Epithelial cell of proximal tubule (primary cell): ENCODE measurements around the gene EPAS1. TPM values are rescaled to one million over a fixed set of nuclear protein-coding genes. Genes with fewer than 3 reads are reported as not detected.
A peak's percentile ranks its signal among the peaks of the same experiment; 100 is the strongest.

Source experiments
- DNase-seq: peaks from one replicate; pipeline ENCODE4 v3.0.0-alpha.2; 2011; ENCODE audit warnings: low read depth
- H3K4me3 ChIP-seq: 2 replicates; pipeline ENCODE4 v1.5.1; 2011; ENCODE audit warnings: low read depth, mild to moderate bottlenecking, low read length
- total RNA-seq: library from RNA; depleted of rRNA; stranded (reverse); fragments of >200 nt; gene quantifications from 2 replicates; pipeline ENCODE4 v1.2.3, GENCODE V29; 2015
- TF ChIP-seq, protein P1 (sequence below): conservative IDR thresholded peaks from 2 replicates; pipeline ENCODE4 v1.5.1; 2012; ENCODE audit warnings: low read depth, mild to moderate bottlenecking, low read length

EPAS1 gene
- total RNA-seq, 1 donor from 2014 or later = 33.8 TPM

DNA sequence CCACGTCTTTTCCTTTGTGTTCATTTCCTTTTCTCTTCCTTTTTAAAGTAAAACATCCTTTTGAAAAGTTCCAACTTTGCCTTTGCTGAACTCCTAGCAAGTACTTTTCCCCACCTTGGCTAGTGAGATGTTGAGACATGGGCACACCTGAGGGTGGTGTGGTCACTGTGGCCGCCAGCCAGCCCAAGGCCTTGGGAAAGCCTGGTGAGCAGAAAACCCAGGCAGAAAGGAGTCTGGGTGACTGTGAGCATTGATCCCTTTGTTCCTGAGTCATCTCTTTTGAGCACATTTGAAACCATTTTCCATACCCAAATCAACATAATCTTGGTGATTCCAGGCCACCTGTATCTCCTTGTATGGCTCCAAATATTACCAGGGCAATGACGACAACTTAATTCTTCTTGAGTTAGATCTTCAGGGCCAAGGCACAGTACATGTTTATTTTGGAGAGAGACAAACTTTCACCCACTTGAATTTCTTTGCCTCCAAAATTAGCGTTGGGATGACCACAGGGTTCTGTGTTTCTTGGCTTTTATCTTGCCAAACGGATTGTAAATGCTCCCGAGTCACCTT, 14.5 kb downstream of the EPAS1 start:
- TF ChIP-seq, protein P1, sequence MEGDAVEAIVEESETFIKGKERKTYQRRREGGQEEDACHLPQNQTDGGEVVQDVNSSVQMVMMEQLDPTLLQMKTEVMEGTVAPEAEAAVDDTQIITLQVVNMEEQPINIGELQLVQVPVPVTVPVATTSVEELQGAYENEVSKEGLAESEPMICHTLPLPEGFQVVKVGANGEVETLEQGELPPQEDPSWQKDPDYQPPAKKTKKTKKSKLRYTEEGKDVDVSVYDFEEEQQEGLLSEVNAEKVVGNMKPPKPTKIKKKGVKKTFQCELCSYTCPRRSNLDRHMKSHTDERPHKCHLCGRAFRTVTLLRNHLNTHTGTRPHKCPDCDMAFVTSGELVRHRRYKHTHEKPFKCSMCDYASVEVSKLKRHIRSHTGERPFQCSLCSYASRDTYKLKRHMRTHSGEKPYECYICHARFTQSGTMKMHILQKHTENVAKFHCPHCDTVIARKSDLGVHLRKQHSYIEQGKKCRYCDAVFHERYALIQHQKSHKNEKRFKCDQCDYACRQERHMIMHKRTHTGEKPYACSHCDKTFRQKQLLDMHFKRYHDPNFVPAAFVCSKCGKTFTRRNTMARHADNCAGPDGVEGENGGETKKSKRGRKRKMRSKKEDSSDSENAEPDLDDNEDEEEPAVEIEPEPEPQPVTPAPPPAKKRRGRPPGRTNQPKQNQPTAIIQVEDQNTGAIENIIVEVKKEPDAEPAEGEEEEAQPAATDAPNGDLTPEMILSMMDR = no peak
- no peak for DNase-seq
- H3K4me3 ChIP-seq = no peak overlapping the region

DNA sequence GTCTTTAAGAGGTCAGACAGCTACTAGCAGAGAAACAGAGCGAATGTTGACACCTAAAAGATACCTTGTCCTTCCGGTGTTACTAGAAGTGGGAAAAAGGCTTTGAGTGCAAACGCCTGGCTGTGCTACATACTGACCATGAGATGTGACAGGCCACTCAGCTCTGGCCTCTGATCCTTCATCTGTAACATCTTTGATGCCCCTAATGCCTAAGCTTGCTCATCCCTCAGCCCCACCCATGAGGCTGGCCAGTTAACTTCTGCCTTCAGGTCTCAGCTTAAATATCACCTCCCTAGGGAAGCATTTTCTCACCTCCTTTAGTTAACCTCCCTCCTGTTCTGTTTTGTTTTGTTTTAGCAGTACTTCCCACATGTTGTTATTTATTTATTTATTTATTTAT, 15.9 kb downstream of the EPAS1 start:
- TF ChIP-seq, protein P1 = no peak
- no peak for DNase-seq
- H3K4me3 ChIP-seq = no peak overlapping the region

DNA sequence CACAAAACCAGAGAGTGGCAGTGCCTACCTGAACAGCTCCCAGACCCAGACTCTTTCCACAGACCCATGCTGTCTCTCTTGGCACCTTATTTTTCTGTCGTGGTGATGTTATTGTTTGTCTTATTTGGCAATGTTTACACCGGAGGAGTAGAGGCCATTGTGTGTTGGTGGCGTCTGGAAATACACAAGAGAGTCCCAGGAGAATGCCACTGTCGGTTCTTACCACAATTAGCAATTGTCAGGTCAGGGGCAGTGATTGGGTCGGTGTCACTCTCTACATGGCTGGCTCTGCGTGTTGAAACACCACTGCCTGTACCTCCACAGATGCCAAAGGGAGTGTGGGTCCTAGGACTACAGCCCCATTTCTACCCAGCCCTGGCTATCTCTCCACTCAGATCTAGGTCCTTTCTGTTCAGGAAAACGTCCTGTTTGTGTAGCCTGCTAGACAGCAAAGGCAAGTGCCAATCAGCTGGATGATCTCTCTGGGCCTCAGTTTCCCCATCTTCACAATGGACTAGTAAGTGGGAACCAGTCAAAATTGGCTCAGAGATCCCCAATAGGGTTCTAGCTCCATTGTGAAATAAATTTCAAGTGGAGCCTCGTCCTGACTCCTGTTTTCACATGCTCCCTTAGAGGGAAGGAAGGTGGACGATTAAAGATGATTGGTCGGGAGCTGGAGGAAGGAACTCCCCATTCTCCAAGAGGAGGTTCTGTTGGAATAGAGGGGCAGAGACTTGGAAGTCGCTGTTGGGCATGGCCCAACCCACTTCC, 17.0 kb downstream of the EPAS1 start:
- TF ChIP-seq, protein P1 = no peak
- no peak overlapping the region for H3K4me3 ChIP-seq
- no peak for DNase-seq

DNA sequence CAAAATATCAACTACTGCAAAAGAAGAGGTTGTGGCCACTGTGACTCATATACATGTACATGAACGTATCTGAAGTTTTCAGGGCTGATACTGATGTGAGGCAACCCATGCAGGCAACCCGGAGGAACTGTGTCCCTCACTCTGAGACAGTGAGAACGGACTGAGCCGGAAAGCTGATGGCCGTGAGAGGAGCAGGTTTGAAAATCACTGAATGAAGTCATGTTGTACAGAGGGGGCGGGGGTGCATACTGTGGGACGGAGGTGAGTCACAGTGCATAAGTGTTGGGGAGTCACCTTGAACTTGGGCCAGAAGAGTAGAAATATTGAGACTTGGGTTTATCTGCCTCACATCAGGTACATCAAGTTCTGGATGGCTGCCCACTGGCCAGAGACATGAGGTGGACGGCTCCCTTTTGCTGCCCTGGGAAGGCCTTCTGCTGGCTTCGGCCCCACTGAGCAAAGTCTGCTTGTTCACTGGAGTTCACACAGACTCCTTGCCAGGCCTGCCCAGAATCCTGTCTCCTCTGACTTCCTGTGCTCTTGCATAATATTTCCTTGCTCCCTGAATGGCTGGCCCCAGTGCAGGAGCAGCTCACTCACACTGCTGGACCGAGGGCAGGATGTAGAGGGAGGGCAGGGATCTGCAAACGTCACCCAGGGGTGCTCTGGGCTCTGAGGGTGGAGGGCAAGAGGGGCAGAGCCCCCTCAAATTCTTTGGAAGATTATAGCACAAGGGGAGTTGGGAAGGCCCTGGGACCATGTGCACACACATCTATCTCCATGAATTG, 18.1 kb downstream of the EPAS1 start:
- peak; percentile 87 for DNase-seq
- H3K4me3 ChIP-seq = peak overlapping the region; percentile 5
- TF ChIP-seq, protein P1 = no peak

DNA sequence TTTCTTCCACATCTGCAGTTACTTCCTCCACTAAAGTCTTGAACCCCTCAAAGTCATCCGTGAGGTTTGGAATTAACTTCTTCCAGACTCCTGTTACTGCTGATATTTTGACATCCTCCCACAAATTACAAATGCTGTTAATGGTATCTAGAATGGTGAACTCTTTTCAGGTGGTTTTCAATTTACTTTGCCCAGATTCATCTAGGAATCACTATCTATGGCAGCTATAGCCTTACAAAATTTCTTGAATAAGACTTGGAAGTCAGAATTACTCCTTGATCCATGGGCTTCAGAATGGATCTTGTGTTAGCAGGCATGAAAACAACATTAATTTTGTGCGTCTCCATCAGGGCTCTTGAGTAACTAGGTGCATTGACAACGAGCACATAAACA, 19.9 kb downstream of the EPAS1 start:
- TF ChIP-seq, protein P1 = no peak
- no peak for DNase-seq

DNA sequence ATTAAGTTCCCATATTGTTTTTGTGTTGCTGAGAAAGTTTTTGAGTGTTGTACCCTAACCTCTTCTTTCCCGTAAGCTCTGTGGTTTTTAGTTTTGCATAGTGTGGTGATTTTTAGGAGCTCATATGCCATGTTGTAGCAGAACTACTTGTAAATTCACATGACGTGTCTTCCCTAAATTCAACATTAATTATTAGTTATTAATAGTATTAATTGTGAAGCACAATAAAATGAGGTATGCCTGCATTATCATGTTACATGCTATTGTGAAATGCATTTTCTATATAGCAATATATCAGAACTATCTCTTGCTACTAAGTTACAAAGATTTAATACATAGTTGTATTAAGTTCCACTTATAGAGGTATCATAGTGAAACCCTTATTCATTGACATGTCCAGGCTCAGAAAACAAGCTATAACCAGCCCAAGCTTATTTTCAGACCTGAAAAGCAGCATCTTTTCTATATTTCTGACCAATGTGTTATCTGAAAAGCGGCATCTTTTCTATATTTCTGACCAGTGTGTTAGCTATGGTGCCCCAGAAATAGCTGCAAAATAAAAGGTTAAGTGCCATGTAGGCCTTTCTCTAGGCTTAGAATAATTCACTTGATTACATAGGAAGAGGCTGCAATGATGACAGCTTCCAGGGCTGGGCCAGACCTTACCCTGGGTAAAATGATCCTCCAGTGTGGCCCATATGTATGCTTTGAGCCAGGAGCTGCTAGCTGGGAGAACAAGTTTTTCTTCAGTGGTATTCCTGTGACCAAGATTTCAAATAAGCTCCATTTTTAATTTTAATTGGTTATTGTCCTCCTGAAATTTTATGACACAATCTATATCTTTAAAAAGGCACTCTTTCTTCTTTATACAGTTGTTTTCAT, 21.6 kb downstream of the EPAS1 start:
- H3K4me3 ChIP-seq = no peak overlapping the region
- TF ChIP-seq, protein P1 = no peak
- DNase-seq = no peak

More for the DNA sequence above, 19.9 kb downstream of the EPAS1 start:
- H3K4me3 ChIP-seq = no peak overlapping the region
